Measurements from ENCODE around the gene RFC1. TPM values are rescaled to one million over a fixed set of nuclear protein-coding genes. Genes with fewer than 3 reads are reported as not detected.

Gene RFC1, protein sequence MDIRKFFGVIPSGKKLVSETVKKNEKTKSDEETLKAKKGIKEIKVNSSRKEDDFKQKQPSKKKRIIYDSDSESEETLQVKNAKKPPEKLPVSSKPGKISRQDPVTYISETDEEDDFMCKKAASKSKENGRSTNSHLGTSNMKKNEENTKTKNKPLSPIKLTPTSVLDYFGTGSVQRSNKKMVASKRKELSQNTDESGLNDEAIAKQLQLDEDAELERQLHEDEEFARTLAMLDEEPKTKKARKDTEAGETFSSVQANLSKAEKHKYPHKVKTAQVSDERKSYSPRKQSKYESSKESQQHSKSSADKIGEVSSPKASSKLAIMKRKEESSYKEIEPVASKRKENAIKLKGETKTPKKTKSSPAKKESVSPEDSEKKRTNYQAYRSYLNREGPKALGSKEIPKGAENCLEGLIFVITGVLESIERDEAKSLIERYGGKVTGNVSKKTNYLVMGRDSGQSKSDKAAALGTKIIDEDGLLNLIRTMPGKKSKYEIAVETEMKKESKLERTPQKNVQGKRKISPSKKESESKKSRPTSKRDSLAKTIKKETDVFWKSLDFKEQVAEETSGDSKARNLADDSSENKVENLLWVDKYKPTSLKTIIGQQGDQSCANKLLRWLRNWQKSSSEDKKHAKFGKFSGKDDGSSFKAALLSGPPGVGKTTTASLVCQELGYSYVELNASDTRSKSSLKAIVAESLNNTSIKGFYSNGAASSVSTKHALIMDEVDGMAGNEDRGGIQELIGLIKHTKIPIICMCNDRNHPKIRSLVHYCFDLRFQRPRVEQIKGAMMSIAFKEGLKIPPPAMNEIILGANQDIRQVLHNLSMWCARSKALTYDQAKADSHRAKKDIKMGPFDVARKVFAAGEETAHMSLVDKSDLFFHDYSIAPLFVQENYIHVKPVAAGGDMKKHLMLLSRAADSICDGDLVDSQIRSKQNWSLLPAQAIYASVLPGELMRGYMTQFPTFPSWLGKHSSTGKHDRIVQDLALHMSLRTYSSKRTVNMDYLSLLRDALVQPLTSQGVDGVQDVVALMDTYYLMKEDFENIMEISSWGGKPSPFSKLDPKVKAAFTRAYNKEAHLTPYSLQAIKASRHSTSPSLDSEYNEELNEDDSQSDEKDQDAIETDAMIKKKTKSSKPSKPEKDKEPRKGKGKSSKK
- 43.2 and 47.9 TPM in 2 replicates for total RNA-seq

DNA sequence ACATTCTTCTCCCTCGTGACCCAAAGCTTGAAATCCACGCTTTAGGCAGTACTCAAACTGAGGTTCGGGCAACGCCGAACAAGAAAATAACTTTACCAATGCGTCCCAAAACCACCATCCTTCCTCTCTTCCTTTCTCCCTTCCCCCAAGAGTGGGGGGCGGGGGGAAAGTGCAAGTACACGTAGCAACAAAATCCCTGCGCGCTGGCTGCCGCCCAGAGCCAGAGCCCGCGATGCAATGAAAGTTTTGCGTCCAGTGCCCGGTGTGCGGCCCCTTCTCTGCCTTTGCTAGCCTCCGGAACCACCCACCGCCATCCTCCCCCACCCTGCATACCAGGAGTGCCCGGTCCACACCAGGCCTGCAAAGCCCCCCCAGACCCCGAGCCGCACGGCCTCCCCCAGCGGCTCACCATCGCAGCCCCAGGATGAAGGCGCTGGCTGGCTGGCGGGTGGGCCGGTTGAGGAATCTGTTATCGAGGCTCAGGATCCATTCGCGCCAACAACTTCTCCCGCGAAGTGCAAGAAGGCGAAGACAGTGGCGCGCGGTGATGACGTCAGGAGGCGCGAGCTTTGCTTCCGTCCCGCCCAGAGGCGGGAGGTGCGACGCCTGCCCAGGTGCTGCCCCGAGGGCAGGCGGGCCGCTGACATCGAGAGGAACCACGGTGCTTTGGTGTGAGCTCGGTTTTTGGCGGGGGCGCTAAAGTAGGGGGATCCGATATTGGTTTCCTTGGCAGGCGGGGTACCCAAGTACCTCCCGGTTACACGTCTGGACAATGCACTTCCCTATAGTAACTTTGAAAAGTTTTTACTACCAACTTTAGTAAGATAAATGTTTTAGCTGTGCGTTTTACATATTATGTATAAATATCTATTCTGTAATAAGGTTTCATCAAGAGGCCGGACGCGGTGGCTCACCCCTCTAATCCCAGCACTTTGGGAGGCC, at the start of gene RFC1:
Gene RFC1, minus strand, starts transcription at position 533 of the 942 bp plus-strand sequence. Its CDS starts 121 bp downstream, at position 412.

DNA sequence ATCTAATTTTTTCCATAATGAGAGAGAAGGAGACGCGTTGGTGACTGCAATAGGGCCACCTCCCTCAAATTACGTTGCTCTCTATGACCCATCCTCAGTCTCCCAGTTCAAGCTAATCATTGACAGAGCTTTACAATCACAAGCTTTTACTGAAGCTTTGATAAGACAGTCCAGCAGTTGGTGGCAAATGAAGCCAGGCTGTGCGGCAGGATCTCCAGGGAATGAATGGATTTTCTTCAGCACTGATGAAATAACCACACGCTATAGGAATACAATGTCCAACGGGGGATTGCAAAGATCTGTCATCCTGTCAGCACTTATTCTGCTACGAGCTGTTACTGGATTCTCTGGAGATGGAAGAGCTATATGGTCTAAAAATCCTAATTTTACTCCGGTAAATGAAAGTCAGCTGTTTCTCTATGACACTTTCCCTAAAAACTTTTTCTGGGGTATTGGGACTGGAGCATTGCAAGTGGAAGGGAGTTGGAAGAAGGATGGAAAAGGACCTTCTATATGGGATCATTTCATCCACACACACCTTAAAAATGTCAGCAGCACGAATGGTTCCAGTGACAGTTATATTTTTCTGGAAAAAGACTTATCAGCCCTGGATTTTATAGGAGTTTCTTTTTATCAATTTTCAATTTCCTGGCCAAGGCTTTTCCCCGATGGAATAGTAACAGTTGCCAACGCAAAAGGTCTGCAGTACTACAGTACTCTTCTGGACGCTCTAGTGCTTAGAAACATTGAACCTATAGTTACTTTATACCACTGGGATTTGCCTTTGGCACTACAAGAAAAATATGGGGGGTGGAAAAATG, 40.8 kb upstream of the RFC1 start, which contains the start of gene KLB:
Gene KLB, plus strand, starts transcription at position 168 of the 821 bp plus-strand sequence. Its CDS starts 20 bp downstream, at position 188.

Other genes starting within 250 kb of the RFC1 start
- gene WDR19, start 183.8 kb downstream of the RFC1 start, total RNA-seq, result 18.2 and 22.0 TPM in 2 replicates
- not detected in 2 replicates for gene KLB, start 40.6 kb upstream of the RFC1 start, total RNA-seq
- 2,841 and 4,307 TPM in 2 replicates for gene RPL9, start 92.6 kb upstream of the RFC1 start, total RNA-seq
- 5.8 and 6.8 TPM in 2 replicates for gene LIAS, start 92.7 kb upstream of the RFC1 start, total RNA-seq
- gene UGDH, start 161.1 kb upstream of the RFC1 start, total RNA-seq, result 117 and 127 TPM in 2 replicates